GM18858 (cell line): ENCODE data around the gene ARHGAP33.
"Not testable (repeated sequence)": the region's sequence is repeated elsewhere in the genome, so short reads cannot be mapped to it uniquely, and the experiment has no call there.

Experiments
- ATAC-seq: cut with Tn5 transposase; IDR thresholded peaks from one replicate; pipeline ENCODE4 v1.9.1; 2021; ENCODE audit not compliant: unreplicated experiment

ARHGAP33 gene

GRCh38 chr19:35822579-35822978 lies 47.2 kb downstream of the ARHGAP33 start:
- ATAC-seq = no peak

- no peak for ATAC-seq
Measured at GRCh38 chr19:35824150-35824549, 48.8 kb downstream of the ARHGAP33 start.

DNA sequence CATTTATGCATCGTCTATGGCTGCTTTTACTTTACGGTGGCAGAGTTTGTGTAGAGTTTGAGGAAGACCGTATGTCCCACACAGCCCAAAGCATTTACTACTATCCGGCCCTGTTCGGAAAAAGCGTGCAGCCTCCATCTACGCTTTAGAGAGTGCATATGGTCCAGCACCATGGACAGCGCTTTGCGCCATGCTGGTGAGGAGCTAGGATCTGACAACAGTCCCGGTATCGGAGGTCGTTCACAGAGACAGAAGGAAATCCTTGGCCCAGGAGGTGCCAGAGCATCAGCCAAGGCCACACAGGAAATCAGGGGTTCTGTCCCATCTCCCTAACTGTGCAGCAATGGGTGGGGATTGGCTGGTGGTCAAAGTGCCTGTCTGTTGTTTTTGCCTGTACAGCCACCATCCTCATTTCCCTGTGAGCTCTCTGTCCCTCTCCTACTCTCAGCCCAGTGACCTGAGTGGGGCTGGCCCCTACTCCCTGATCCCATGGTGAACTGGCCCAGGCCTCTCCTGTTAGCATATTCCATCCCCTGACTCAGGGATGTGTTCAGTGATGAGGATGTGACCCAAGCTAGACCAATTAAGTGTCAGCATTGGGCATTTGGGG lies 53.4 kb downstream of the ARHGAP33 start:
- no peak for ATAC-seq

DNA sequence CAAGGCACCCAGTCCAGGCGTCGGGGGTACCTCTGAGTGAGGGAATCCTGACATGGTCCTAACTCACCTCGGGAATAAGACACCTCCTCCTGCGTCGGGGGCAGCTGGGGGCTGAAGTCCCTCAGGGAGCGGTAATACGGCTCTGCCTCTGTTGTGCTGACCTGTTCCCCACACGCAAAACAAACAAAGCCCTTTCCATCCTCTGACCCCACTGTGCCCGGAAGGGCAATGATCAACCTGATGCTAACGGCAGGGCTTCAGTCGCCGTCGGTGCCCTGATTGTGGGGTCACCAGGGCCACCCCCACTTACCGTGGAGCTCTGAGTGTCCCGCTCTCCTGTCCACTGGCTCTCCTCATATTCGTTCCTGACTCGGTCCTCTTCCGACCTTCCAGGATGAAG lies 55.6 kb downstream of the ARHGAP33 start:
- ATAC-seq = no peak

DNA sequence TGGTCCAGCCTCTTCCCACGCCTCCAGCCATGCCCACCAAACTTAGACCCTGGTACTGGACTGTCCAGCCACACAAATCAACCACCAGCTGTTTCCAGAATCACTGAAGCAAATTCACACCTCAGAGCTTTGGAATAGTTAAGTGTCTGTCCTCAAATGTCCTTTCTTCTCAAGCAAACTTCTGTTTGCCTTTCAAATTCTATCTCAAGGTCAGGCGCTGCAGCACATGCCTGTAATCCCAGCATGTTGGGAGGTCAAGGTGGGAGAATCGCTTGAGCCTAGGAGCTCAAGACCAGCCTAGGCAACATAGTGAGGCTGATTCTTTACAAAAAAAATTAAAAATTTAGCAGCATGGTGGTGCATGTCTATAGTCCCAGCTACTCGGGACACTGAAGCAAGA lies 56.7 kb downstream of the ARHGAP33 start:
- ATAC-seq = no peak

GRCh38 chr19:35833972-35834371 lies 58.6 kb downstream of the ARHGAP33 start:
- no peak for ATAC-seq

DNA sequence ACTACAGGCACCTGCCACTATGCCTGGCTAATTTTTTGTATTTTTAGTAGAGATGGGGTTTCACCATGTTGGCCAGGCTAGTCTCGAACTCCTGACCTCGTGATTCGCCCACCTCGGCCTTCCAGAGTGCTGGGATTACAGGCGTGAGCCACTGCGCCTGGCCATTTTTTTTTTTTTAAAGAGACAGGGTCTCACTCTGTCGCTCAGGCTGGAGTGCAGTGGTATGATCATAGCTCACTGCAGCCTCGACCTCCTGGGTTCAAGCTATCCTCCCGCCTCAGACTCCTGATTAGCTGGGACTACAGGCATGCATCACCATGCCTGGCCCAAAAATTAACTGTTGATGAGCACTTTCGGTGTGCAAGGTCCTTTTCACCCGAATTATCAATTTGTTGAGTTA lies 60.7 kb downstream of the ARHGAP33 start:
- ATAC-seq = not testable (repeated sequence)
